HUES48 (cell line): ENCODE data around the gene NEK7.

Source experiments
- H3K27ac ChIP-seq: one replicate; pipeline ENCODE4 v1.7.0; 2013; ENCODE audit warnings: low read depth, low read length, inconsistent platforms
- H3K27me3 ChIP-seq: 2 replicates; pipeline ENCODE4 v1.6.1; 2013; ENCODE audit warnings: mild to moderate bottlenecking, low read length; ENCODE audit not compliant: control insufficient read depth, insufficient read depth
- H3K36me3 ChIP-seq: 2 replicates; pipeline ENCODE4 v1.6.1; 2013; ENCODE audit warnings: low read length; ENCODE audit not compliant: control insufficient read depth, insufficient read depth
- H3K4me1 ChIP-seq: 2 replicates; pipeline ENCODE4 v1.6.1; 2013; ENCODE audit warnings: mild to moderate bottlenecking, low read length; ENCODE audit not compliant: control insufficient read depth, insufficient read depth
- H3K4me3 ChIP-seq: 2 replicates; pipeline ENCODE4 v1.5.1; 2013; ENCODE audit warnings: mild to moderate bottlenecking, low read depth, low read length
- H3K9ac ChIP-seq: 2 replicates; pipeline ENCODE4 v1.6.1; 2013; ENCODE audit warnings: mild to moderate bottlenecking, low read depth, low read length, moderate library complexity
- H3K9me3 ChIP-seq: 2 replicates; pipeline ENCODE4 v1.6.1; 2013; ENCODE audit warnings: low read length; ENCODE audit not compliant: control insufficient read depth, insufficient read depth

The NEK7 gene

GRCh38 chr1:198160222-198160621 is 3.4 kb downstream of the NEK7 start:
- H3K9me3 ChIP-seq = no peaks in the 10 kb centered on the region
- no peaks in the 10 kb centered on the region for H3K36me3 ChIP-seq
- H3K4me1 ChIP-seq = peaks cover 41% of the 10 kb centered on the region
- H3K9ac ChIP-seq = no peak overlapping the region
- no peak overlapping the region for H3K4me3 ChIP-seq
- H3K27ac ChIP-seq = peak overlapping the region; percentile 94
- no peaks in the 10 kb centered on the region for H3K27me3 ChIP-seq

GRCh38 chr1:198160946-198161614 is 4.3 kb downstream of the NEK7 start:
- Histone ChIP-seq H3K4me3 (no peak overlapping the region), H3K9ac (no peak overlapping the region), H3K4me1 (peaks cover 39% of the 10 kb centered on the region), H3K36me3 (no peaks in the 10 kb centered on the region), H3K9me3 (no peaks in the 10 kb centered on the region), H3K27ac (no peak overlapping the region), H3K27me3 (no peaks in the 10 kb centered on the region)

GRCh38 chr1:198161718-198162090 is 4.9 kb downstream of the NEK7 start:
- Histone ChIP-seq H3K27ac (no peak overlapping the region), H3K4me3 (no peak overlapping the region), H3K9ac (no peak overlapping the region), H3K36me3 (no peaks in the 10 kb centered on the region), H3K9me3 (no peaks in the 10 kb centered on the region), H3K27me3 (no peaks in the 10 kb centered on the region), H3K4me1 (peaks cover 39% of the 10 kb centered on the region)

GRCh38 chr1:198162091-198162767 is 5.4 kb downstream of the NEK7 start:
- Histone ChIP-seq H3K36me3 (no peaks in the 10 kb centered on the region), H3K4me1 (peaks cover 39% of the 10 kb centered on the region), H3K9ac (no peak overlapping the region), H3K4me3 (no peak overlapping the region), H3K27ac (no peak overlapping the region), H3K27me3 (no peaks in the 10 kb centered on the region), H3K9me3 (no peaks in the 10 kb centered on the region)

GRCh38 chr1:198165927-198166647 is 9.3 kb downstream of the NEK7 start:
- no peak overlapping the region for H3K27ac ChIP-seq
- H3K27me3 ChIP-seq = no peaks in the 10 kb centered on the region
- H3K9me3 ChIP-seq = no peaks in the 10 kb centered on the region
- H3K4me1 ChIP-seq = peaks cover 36% of the 10 kb centered on the region
- H3K36me3 ChIP-seq = no peaks in the 10 kb centered on the region
- no peak overlapping the region for H3K4me3 ChIP-seq
- H3K9ac ChIP-seq = no peak overlapping the region

GRCh38 chr1:198166900-198167299 is 10.1 kb downstream of the NEK7 start:
- Histone ChIP-seq H3K9ac (no peak overlapping the region), H3K27me3 (no peaks in the 10 kb centered on the region), H3K36me3 (no peaks in the 10 kb centered on the region), H3K4me1 (peaks cover 36% of the 10 kb centered on the region), H3K27ac (no peak overlapping the region), H3K9me3 (no peaks in the 10 kb centered on the region), H3K4me3 (no peak overlapping the region)

- Histone ChIP-seq H3K4me1 (peaks cover 32% of the 10 kb centered on the region), H3K9ac (no peak overlapping the region), H3K27ac (no peak overlapping the region), H3K36me3 (no peaks in the 10 kb centered on the region), H3K4me3 (no peak overlapping the region), H3K9me3 (no peaks in the 10 kb centered on the region), H3K27me3 (no peaks in the 10 kb centered on the region)
These were observed 10.7 kb downstream of the NEK7 start for GRCh38 chr1:198167436-198167934.

- Histone ChIP-seq H3K27ac (no peak overlapping the region), H3K9me3 (no peaks in the 10 kb centered on the region), H3K36me3 (no peaks in the 10 kb centered on the region), H3K4me3 (no peak overlapping the region; the same call in 1 of the 2 replicates), H3K9ac (no peak overlapping the region), H3K27me3 (no peaks in the 10 kb centered on the region), H3K4me1 (peaks cover 30% of the 10 kb centered on the region)
These were observed 11.4 kb downstream of the NEK7 start for GRCh38 chr1:198168227-198168626.

GRCh38 chr1:198169672-198170071 is 12.9 kb downstream of the NEK7 start:
- Histone ChIP-seq H3K27me3 (no peaks in the 10 kb centered on the region), H3K4me1 (peaks cover 23% of the 10 kb centered on the region), H3K36me3 (no peaks in the 10 kb centered on the region), H3K9ac (no peak overlapping the region), H3K27ac (no peak overlapping the region), H3K4me3 (no peak overlapping the region), H3K9me3 (no peaks in the 10 kb centered on the region)

- Histone ChIP-seq H3K4me3 (no peak overlapping the region), H3K27ac (no peak overlapping the region), H3K36me3 (no peaks in the 10 kb centered on the region), H3K27me3 (no peaks in the 10 kb centered on the region), H3K4me1 (peaks cover 26% of the 10 kb centered on the region), H3K9me3 (no peaks in the 10 kb centered on the region), H3K9ac (no peak overlapping the region)
These were observed 15.1 kb downstream of the NEK7 start for GRCh38 chr1:198171667-198172540.
